Sigmoid colon (tissue), 4 donors: ENCODE data around the gene HMOX2.

Experiments
- CTCF ChIP-seq, 4 experiments: fragments of 450-650 bp in 3 of 4; fragments of 200-600 bp in 1 of 4; IDR thresholded peaks; one replicate each; pipeline ENCODE4 v1.5.1; 2016 to 2019; ENCODE audit warnings: antibody characterized with exemption in 4 of 4, mild to moderate bottlenecking in 3 of 4, moderate library complexity in 2 of 4
- EP300 ChIP-seq, 4 donors: sonication (generic); formaldehyde crosslinking; IDR thresholded peaks; one replicate each; pipeline ENCODE4 v1.6.1; 2017; ENCODE audit warnings: antibody characterized with exemption in 4 of 4
- POLR2A ChIP-seq, 2 donors: fragments of 450-650 bp; IDR thresholded peaks; one replicate each; pipeline ENCODE4 v1.6.1; 2016; ENCODE audit warnings: antibody characterized with exemption in 2 of 2, mild to moderate bottlenecking in 2 of 2, moderate library complexity in 2 of 2

- TF ChIP-seq POLR2A (IDR thresholded peaks at IDR 0.05) (no peak), CTCF (IDR thresholded peaks at IDR 0.05) (no peak), EP300 (IDR thresholded peaks at IDR 0.05) (no peak)
These were observed 22.5 kb downstream of the HMOX2 start for GRCh38 chr16:4498546-4499195.
